ENCODE measurements around the gene AFAP1L2. TPM values are rescaled to one million over a fixed set of nuclear protein-coding genes. Genes with fewer than 3 reads are reported as not detected.

Gene AFAP1L2
- total RNA-seq, 4 donors from 2014 or later, result 3.7 to 18.8 (median 4.5) TPM

- no peak for TF ChIP-seq CTCF (IDR thresholded peaks at IDR 0.05)
- DNase-seq (ENCODE audit: low spot score), result no peak
- ATAC-seq (ENCODE audit: low FRiP score), result no peak
Observed at GRCh38 chr10:114408968-114409444, 4.7 kb upstream of the AFAP1L2 start.

GRCh38 chr10:114408112-114408967 lies 4.0 kb upstream of the AFAP1L2 start:
- no peak for DNase-seq (ENCODE audit: low spot score)
- ATAC-seq (ENCODE audit: low FRiP score), result no peak
- TF ChIP-seq CTCF (IDR thresholded peaks at IDR 0.05), result no peak

- ATAC-seq (ENCODE audit: low FRiP score) (no peak), DNase-seq (ENCODE audit: low spot score) (no peak)
- TF ChIP-seq CTCF (IDR thresholded peaks at IDR 0.05), result no peak
Observed at GRCh38 chr10:114406455-114406854, 2.2 kb upstream of the AFAP1L2 start.

GRCh38 chr10:114405011-114405350 lies 679 bp upstream of the AFAP1L2 start:
- no peak for TF ChIP-seq CTCF (IDR thresholded peaks at IDR 0.05)
- ATAC-seq (ENCODE audit: low FRiP score) (peak; percentile 2), DNase-seq (ENCODE audit: low spot score) (no peak)

- no peak for DNase-seq (ENCODE audit: low spot score)
- no peak for TF ChIP-seq CTCF (IDR thresholded peaks at IDR 0.05)
Observed at GRCh38 chr10:114403541-114404161, 651 bp downstream of the AFAP1L2 start.

GRCh38 chr10:114402871-114403540 lies 1.3 kb downstream of the AFAP1L2 start:
- no peak for DNase-seq (ENCODE audit: low spot score)

More at GRCh38 chr10:114403541-114404161, 651 bp downstream of the AFAP1L2 start:
- peak; percentile 6 for ATAC-seq (ENCODE audit: low FRiP score)

More at GRCh38 chr10:114402871-114403540, 1.3 kb downstream of the AFAP1L2 start:
- TF ChIP-seq CTCF (IDR thresholded peaks at IDR 0.05), result no peak
- no peak for ATAC-seq (ENCODE audit: low FRiP score)
